ENCODE results near the gene ZMYM5.
A peak's percentile ranks its signal among the peaks of the same experiment; 100 is the strongest.
"Not testable (repeated sequence)": the region's sequence is repeated elsewhere in the genome, so short reads cannot be mapped to it uniquely, and the experiment has no call there.

The ZMYM5 gene

GRCh38 chr13:19863323-19864023 is at the start of gene ZMYM5:
Gene ZMYM5, minus strand, starts transcription at chr13:19863649. Its CDS starts 11,469 bp downstream, at chr13:19852180.
- peak; percentile 96 for DNase-seq
- in situ Hi-C loops (cut with HindIII; ENCODE audit: low pct_ligation_motif_present, low pct_unique_long_range_greater_than_20kb, low sequenced_read_pairs), result no loop called here

GRCh38 chr13:19910336-19911072 is 47.1 kb upstream of the ZMYM5 start:
- DNase-seq, result peak; percentile 70
- in situ Hi-C loops (cut with HindIII; ENCODE audit: low pct_ligation_motif_present, low pct_unique_long_range_greater_than_20kb, low sequenced_read_pairs), result no loop called here

GRCh38 chr13:19908350-19908986 is 45.0 kb upstream of the ZMYM5 start:
- no peak for DNase-seq
- in situ Hi-C loops (cut with HindIII; ENCODE audit: low pct_ligation_motif_present, low pct_unique_long_range_greater_than_20kb, low sequenced_read_pairs), result no loop called here

DNA sequence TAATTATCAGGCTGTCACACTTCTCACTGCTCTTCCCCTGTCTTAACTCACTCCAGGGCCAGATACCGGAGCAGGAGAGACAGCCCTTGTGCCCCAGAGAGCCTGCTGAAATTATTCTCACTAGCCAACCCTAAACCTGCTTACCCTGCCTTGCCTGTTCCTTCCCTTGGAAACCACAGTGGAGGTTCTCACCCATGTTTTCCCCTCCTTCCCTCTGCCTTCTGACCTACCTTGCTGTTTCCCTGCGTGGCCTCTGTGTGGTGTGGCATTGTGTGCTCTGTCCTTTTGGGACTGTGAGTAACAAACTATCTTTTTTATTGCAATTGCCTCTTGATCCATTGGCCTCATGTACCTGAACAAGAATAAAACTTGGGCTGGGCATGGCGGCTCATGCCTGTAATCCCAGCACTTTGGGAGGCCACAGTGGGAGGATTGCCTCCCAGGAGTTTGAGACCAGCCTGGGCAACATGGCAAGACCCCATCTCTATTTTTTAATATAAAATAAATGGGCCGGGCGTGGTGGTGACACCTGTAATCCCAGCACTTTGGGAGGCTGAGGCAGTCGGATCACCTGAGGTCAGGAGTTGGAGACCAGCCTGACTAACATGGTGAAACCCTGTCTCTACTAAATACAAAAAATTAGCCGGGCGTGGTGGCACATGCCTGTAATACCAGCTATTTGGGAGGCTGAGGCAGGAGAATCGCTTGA is 42.2 kb upstream of the ZMYM5 start:
- in situ Hi-C loops (cut with HindIII; ENCODE audit: low pct_ligation_motif_present, low pct_unique_long_range_greater_than_20kb, low sequenced_read_pairs), result not testable (repeated sequence)

DNA sequence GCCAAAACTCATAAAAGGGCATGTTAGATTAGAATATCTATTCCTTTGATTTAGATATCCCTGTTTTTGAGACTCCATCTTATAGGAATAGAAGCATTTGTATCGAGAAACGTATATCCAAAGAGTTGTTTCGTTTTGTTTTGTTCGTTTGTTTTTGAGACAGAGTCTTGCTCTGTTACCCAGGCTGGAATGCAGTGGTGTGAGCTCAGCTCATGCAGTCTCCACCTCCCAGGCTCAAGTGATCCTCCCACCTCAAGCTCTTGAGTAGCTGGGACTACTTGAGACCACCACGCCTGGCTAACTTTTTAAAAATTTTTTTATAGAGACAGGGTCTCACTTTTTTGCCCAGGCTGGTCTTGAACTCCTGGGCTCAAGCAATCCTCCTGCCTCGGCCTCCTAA is 26.6 kb upstream of the ZMYM5 start:
- DNase-seq, result no peak
- in situ Hi-C loops (cut with HindIII; ENCODE audit: low pct_ligation_motif_present, low pct_unique_long_range_greater_than_20kb, low sequenced_read_pairs), result no loop called here

More for the DNA sequence above, 42.2 kb upstream of the ZMYM5 start:
- DNase-seq, result not testable (repeated sequence)

- in situ Hi-C loops (cut with HindIII; ENCODE audit: low pct_ligation_motif_present, low pct_unique_long_range_greater_than_20kb, low sequenced_read_pairs), result no loop called here
- peak; percentile 11 for DNase-seq
Observed at GRCh38 chr13:19888799-19889198, 25.4 kb upstream of the ZMYM5 start.

DNA sequence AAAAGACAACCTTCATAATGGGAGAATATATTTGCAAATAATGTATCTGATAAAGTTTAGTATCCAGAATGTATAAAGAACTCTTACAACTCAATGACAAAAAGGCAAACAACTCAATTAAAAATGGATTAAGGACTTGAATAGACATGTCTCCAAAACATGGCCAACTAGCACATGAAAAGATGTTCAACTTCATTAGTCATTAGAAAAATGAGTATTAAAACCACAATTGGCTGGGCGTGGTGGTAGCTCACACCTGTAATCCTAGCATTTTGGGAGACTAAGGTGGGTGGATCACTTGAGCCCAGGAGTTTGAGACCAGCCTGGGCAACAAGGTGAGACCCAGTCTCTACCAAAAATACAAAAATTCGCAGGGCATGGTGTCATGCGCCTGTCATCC is 18.8 kb upstream of the ZMYM5 start:
- in situ Hi-C loops (cut with HindIII; ENCODE audit: low pct_ligation_motif_present, low pct_unique_long_range_greater_than_20kb, low sequenced_read_pairs), result no loop called here
- no peak for DNase-seq

DNA sequence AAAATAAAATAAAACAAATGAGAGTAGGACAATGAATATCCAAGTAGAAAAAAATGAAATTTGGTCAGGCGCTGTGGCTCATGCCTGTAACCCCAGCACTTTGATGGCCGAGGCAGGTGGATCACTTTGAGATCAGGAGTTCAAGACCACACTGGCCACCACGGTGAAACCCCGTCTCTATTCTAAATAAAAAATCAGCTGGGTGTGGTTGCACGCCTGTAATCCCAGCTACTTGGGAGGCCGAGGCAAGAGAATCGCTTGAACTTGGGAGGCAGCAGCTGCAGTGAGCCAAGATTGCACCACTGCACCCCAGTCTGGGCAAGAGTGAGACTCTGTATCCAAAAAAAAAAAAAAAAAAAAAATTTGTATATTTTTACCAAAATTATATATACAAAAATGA is 18.2 kb upstream of the ZMYM5 start:
- DNase-seq, result no peak
- in situ Hi-C loops (cut with HindIII; ENCODE audit: low pct_ligation_motif_present, low pct_unique_long_range_greater_than_20kb, low sequenced_read_pairs), result no loop called here

GRCh38 chr13:19864746-19865309 is 1.4 kb upstream of the ZMYM5 start:
- in situ Hi-C loops (cut with HindIII; ENCODE audit: low pct_ligation_motif_present, low pct_unique_long_range_greater_than_20kb, low sequenced_read_pairs), result no loop called here
- peak; percentile 76 for DNase-seq

- peak; percentile 66 for DNase-seq
- in situ Hi-C loops (cut with HindIII; ENCODE audit: low pct_ligation_motif_present, low pct_unique_long_range_greater_than_20kb, low sequenced_read_pairs), result no loop called here
Observed at GRCh38 chr13:19864024-19864745, 736 bp upstream of the ZMYM5 start.

DNA sequence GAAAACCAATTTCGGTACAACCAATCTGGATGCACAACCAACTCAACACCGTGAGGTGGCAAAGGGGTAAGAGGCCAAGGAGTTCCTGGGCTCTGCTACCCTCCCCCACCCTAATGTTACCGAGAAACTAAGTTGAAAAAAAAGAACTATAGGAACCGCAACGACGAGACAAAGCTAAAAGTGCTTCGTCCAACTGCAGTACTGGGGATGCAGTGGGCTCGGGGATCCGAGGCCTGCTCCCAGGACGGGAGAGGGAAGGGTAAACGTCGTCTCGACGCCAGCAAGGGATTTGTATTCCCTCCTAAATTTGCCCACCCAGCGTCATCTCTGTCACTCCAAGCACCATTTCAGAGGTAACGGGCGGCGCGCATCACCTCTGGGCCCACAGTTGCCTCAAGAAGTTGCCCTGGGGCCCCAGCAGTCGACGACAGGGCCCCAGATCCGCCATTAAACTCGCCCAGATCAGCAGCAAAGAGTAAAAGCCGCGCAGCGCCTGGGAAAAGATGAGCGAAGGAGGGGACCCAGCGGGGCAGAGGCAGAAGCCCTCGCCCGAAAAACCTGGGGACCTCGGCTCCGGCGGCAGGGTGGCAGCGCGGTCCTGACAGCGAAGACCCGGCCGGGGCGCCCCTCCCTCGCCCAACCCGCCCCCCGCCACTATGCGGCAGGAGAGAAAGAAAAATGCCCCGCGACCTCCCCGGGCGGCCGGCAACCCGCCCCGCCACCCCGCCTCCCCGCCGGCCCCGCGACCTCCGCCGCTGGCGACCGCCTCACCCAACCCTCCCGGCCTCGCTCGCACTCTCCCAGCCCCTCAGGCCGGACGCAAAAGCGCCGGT is 752 bp downstream of the ZMYM5 start:
- in situ Hi-C loops (cut with HindIII; ENCODE audit: low pct_ligation_motif_present, low pct_unique_long_range_greater_than_20kb, low sequenced_read_pairs), result no loop called here
- peak; percentile 35 for DNase-seq

GRCh38 chr13:19861762-19862161 is 1.7 kb downstream of the ZMYM5 start:
- no peak for DNase-seq

DNA sequence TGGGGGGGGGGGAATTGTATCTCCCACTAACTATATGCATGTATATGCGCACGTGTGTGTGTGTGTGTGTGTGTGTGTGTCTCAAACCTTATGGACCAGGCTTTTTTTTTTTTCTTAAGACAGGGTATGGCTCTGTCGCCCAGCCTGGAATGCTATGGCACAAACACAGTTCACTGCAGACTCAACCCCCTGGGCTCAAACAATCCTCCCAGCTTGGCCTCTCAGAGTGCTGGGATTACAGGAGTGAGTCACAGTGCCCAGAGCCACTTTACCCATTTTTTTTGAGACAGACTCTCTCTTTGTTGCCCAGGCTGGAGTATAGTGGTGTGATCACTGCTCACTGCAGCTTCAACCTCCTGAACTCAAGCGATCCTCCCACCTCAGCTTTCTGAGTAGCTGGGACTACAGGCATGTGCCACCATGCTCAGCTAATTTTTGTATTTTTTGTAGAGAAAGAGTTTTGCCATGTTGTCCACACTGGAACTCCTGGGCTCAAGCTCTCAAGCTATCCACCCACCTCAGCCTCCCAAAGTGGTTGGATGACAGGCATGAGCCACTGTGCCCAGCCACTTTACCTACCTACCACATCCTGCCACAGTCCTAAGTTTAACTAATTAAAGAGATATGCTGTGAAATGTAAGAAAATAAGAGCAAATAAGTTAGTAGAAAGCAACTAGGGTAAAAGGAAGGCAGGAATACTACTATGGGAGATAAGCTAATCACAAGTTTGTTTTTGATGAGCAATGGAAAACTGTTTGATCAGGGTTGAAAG is 2.4 kb downstream of the ZMYM5 start:
- DNase-seq, result peak; percentile 65
- in situ Hi-C loops (cut with HindIII; ENCODE audit: low pct_ligation_motif_present, low pct_unique_long_range_greater_than_20kb, low sequenced_read_pairs), result no loop called here

More at GRCh38 chr13:19861762-19862161, 1.7 kb downstream of the ZMYM5 start:
- in situ Hi-C loops (cut with HindIII; ENCODE audit: low pct_ligation_motif_present, low pct_unique_long_range_greater_than_20kb, low sequenced_read_pairs), result no loop called here

GRCh38 chr13:19857637-19858036 is 5.8 kb downstream of the ZMYM5 start:
- in situ Hi-C loops (cut with HindIII; ENCODE audit: low pct_ligation_motif_present, low pct_unique_long_range_greater_than_20kb, low sequenced_read_pairs); DNase-seq: not testable (repeated sequence)

DNA sequence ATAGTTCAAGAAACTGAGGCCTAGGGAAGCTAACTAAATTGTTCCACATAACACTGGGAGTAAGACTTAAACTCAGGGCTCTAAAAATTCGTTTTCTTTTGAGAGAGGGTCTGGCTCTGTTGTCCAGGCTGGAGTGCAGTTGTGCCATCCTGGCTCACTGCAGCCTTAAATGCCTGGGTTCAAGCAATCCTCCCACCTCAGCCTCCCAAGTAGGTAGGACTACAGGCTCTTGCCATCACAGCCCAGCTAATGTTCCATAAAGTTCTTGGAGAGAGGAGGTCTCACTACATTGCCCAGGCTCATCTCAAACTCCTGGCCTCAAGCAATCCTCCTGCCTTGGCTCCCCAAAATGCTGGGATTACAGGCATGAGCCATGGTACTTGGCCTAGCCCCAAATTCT is 10.7 kb downstream of the ZMYM5 start:
- in situ Hi-C loops (cut with HindIII; ENCODE audit: low pct_ligation_motif_present, low pct_unique_long_range_greater_than_20kb, low sequenced_read_pairs), result no loop called here
- no peak for DNase-seq

- DNase-seq, result peak; percentile 76
- in situ Hi-C loops (cut with HindIII; ENCODE audit: low pct_ligation_motif_present, low pct_unique_long_range_greater_than_20kb, low sequenced_read_pairs), result no loop called here
Observed at GRCh38 chr13:19845758-19846157, 17.7 kb downstream of the ZMYM5 start.

- in situ Hi-C loops (cut with HindIII; ENCODE audit: low pct_ligation_motif_present, low pct_unique_long_range_greater_than_20kb, low sequenced_read_pairs), result no loop called here
- no peak for DNase-seq
Observed at GRCh38 chr13:19838865-19839275, 24.6 kb downstream of the ZMYM5 start.

Measured in ACHN (cell line).